ENCODE data around the gene KCTD1. TPM values are rescaled to one million over a fixed set of nuclear protein-coding genes. Genes with fewer than 3 reads are reported as not detected.

KCTD1 gene
- total RNA-seq, 1 donor from 2014 or later, result 27.8 TPM

- H3K4me1 Mint-ChIP-seq, result no peaks in the 10 kb centered on the region
- H3K9me3 Mint-ChIP-seq, result no peaks in the 10 kb centered on the region
- H3K36me3 Mint-ChIP-seq (ENCODE audit: low read depth), result peaks cover 6% of the 10 kb centered on the region
Measured at GRCh38 chr18:26450989-26451682, 97.2 kb downstream of the KCTD1 start.

DNA sequence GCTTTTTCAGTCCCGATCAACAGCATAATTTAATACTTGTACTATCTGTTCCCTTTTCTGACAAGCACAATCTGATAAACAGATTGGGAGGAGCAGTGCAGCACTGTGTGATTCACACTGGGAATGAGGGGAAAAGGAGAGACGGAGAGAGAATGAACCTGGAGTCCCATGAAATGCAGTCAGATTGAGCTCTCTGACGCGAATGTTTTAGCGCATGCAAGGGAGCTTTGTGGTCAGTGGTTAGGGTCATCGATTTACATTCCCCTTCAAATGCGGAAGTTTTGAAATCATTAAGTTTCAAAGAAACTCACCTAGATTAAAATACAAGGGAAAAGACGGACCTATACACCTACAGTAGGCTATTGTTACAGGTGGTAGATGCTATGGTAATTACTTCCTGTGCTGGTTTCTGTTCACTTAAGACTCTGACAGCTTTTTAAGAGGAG, 99.6 kb downstream of the KCTD1 start:
- DNase-seq (ENCODE audit: low read depth, low spot score), result no peak
- Mint-ChIP-seq H3K27ac (ENCODE audit: unreplicated experiment) (no peak overlapping the region), H3K4me1 (peaks cover 6% of the 10 kb centered on the region), H3K9me3 (peaks cover 4% of the 10 kb centered on the region), H3K36me3 (ENCODE audit: low read depth) (peaks cover 4% of the 10 kb centered on the region), H3K27me3 (ENCODE audit: low read depth) (no peaks in the 10 kb centered on the region), H3K4me3 (no peak overlapping the region)
- TF ChIP-seq, protein P1, sequence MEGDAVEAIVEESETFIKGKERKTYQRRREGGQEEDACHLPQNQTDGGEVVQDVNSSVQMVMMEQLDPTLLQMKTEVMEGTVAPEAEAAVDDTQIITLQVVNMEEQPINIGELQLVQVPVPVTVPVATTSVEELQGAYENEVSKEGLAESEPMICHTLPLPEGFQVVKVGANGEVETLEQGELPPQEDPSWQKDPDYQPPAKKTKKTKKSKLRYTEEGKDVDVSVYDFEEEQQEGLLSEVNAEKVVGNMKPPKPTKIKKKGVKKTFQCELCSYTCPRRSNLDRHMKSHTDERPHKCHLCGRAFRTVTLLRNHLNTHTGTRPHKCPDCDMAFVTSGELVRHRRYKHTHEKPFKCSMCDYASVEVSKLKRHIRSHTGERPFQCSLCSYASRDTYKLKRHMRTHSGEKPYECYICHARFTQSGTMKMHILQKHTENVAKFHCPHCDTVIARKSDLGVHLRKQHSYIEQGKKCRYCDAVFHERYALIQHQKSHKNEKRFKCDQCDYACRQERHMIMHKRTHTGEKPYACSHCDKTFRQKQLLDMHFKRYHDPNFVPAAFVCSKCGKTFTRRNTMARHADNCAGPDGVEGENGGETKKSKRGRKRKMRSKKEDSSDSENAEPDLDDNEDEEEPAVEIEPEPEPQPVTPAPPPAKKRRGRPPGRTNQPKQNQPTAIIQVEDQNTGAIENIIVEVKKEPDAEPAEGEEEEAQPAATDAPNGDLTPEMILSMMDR (conservative IDR thresholded peaks at IDR 0.05), result no peak

More at GRCh38 chr18:26450989-26451682, 97.2 kb downstream of the KCTD1 start:
- Mint-ChIP-seq H3K27me3 (ENCODE audit: low read depth) (no peaks in the 10 kb centered on the region), H3K27ac (ENCODE audit: unreplicated experiment) (no peak overlapping the region), H3K4me3 (no peak overlapping the region)
- no peak for DNase-seq (ENCODE audit: low read depth, low spot score)
- TF ChIP-seq, protein P1 (conservative IDR thresholded peaks at IDR 0.05), result no peak

DNA sequence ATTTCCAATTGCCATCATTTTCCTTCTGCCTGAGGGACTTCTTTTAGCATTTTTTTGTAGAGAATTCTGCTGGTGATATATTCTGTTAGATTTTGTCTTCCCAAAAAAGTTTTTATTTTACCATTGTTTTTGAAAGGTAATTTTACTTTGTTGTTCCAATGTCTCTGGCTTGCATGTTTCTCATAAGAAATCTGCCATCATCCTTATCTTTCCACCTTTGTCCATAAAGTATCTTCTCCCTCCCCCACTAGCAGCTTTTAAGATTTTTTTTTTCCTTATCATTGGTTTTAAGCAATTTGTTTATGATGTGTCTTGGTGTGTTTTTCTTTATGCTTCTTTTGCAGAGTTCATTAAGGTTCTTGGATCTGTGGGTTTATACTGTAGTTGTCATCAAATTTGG, 104.5 kb downstream of the KCTD1 start:
- TF ChIP-seq, protein P1 (conservative IDR thresholded peaks at IDR 0.05), result no peak
- Mint-ChIP-seq H3K36me3 (ENCODE audit: low read depth) (peaks cover 4% of the 10 kb centered on the region), H3K27ac (ENCODE audit: unreplicated experiment) (no peak overlapping the region), H3K27me3 (ENCODE audit: low read depth) (no peaks in the 10 kb centered on the region), H3K4me3 (no peak overlapping the region), H3K4me1 (peaks cover 25% of the 10 kb centered on the region), H3K9me3 (peaks cover 4% of the 10 kb centered on the region)
- no peak for DNase-seq (ENCODE audit: low read depth, low spot score)

GRCh38 chr18:26442126-26442525, 106.2 kb downstream of the KCTD1 start:
- TF ChIP-seq, protein P1 (conservative IDR thresholded peaks at IDR 0.05), result no peak
- Mint-ChIP-seq H3K9me3 (peaks cover 4% of the 10 kb centered on the region), H3K27me3 (ENCODE audit: low read depth) (no peaks in the 10 kb centered on the region), H3K36me3 (ENCODE audit: low read depth) (peaks cover 4% of the 10 kb centered on the region), H3K4me1 (peaks cover 27% of the 10 kb centered on the region), H3K4me3 (no peak overlapping the region), H3K27ac (ENCODE audit: unreplicated experiment) (no peak overlapping the region)
- DNase-seq (ENCODE audit: low read depth, low spot score), result no peak

- no peaks in the 10 kb centered on the region for H3K27me3 Mint-ChIP-seq (ENCODE audit: low read depth)
- H3K36me3 Mint-ChIP-seq (ENCODE audit: low read depth), result peaks cover 4% of the 10 kb centered on the region
- H3K4me3 Mint-ChIP-seq, result no peak overlapping the region
- peak overlapping the region; percentile 91 for H3K27ac Mint-ChIP-seq (ENCODE audit: unreplicated experiment)
- peaks cover 33% of the 10 kb centered on the region for H3K4me1 Mint-ChIP-seq
- no peak for DNase-seq (ENCODE audit: low read depth, low spot score)
- TF ChIP-seq, protein P1 (conservative IDR thresholded peaks at IDR 0.05), result no peak
- peaks cover 4% of the 10 kb centered on the region for H3K9me3 Mint-ChIP-seq
Measured at GRCh38 chr18:26440644-26441043, 107.7 kb downstream of the KCTD1 start.

Measured in neural crest cell (in vitro differentiated cells).